VCaP (cell line): ENCODE data around the gene GRIN2A.

ENCODE experiments used
- H3K27ac ChIP-seq: fragments of 450-650 bp; 2 replicates; pipeline ENCODE4 v1.5.1; 2017
- TF ChIP-seq, protein P1 (sequence below): fragments of 450-650 bp; conservative IDR thresholded peaks from 2 replicates; pipeline ENCODE4 v1.5.1; 2017; ENCODE audit warnings: mild to moderate bottlenecking, moderate library complexity

GRIN2A gene

DNA sequence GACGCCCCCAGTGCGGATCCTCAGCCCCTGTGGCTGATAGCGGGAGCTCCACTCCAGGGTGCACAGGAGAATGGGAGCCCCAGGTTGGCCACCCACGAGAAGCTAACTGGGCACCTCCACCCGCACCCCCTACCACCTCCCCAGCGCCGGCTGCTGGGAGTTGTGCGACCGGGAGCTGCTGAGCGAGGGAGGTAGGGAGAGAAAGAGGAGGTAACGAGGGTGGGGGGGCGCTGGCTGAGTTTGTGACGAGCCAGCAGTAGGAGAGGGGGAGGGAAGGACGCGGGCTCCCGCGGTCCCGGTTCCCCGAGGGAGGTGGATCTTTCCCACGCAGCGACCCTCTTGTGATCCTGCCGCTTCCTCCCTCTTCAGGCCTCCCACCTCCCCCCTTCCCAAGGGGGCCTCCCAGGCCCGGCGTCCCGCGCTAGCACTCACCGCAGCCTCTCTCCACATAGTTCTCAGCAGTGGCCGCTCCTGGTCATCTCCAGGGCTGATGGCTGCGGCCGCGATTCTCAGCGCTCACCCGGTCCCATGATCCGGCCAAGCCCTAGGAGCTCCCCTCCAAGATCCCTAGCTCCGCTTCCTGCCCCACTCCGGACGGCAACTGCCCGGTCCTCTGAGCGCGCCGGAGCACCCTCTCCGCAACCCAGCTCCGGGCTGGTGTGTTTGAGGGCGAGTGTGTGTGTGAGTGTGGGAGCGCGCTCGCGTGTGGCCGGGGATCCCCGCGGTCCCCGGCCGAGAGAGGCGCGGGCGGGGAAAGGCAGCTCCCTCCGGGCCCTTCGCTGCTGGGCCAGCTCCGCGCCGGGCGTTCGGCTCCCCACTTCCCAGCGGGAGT is at the start of gene GRIN2A:
TSS of gene GRIN2A (minus strand) at position 207 of the 832 bp plus-strand sequence. CDS start 2,017 bp downstream, outside the sequence.
- TF ChIP-seq, protein P1, sequence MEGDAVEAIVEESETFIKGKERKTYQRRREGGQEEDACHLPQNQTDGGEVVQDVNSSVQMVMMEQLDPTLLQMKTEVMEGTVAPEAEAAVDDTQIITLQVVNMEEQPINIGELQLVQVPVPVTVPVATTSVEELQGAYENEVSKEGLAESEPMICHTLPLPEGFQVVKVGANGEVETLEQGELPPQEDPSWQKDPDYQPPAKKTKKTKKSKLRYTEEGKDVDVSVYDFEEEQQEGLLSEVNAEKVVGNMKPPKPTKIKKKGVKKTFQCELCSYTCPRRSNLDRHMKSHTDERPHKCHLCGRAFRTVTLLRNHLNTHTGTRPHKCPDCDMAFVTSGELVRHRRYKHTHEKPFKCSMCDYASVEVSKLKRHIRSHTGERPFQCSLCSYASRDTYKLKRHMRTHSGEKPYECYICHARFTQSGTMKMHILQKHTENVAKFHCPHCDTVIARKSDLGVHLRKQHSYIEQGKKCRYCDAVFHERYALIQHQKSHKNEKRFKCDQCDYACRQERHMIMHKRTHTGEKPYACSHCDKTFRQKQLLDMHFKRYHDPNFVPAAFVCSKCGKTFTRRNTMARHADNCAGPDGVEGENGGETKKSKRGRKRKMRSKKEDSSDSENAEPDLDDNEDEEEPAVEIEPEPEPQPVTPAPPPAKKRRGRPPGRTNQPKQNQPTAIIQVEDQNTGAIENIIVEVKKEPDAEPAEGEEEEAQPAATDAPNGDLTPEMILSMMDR, result no peak
- no peak within 1 kb of the TSS for H3K27ac ChIP-seq

DNA sequence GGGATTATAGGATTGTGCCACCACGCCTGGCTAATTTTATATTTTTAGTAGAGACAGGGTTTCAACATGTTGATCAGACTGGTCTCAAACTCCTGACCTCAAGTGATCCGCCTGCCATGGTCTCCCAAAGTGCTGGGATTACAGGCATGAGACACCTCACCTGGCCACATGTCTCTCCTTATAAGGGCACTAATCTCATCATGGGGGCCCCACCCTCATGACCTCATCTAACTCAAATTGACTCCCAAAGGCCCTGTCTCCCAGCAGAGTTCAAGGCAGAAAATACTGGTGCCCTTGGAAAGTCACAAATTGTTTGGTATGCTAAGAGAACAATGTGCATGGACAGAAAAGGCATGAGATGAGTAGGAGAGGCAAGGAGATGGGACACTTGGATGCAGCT is 49.3 kb upstream of the GRIN2A start:
- TF ChIP-seq, protein P1, result no peak
- no peak overlapping the region for H3K27ac ChIP-seq

DNA sequence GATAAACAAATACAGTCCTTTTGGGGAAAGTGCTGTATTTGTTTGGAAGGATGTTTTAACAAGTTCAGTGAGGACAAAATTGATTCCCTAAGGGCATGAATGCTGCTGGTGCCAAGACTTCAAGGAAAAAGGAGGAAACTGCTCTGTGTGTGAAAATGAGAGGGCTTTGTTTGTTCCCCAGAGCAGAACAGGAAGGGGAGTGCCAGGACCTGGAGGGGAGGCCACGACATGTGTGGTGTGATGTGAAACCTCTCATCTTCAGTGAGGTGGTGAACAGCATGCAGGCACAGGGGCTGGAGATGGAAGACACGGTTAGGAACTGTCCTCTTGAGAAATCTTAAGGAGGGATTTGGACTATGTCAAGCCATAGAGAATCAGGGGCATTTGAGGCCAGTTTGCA is 46.6 kb upstream of the GRIN2A start:
- no peak overlapping the region for H3K27ac ChIP-seq
- TF ChIP-seq, protein P1, result no peak

DNA sequence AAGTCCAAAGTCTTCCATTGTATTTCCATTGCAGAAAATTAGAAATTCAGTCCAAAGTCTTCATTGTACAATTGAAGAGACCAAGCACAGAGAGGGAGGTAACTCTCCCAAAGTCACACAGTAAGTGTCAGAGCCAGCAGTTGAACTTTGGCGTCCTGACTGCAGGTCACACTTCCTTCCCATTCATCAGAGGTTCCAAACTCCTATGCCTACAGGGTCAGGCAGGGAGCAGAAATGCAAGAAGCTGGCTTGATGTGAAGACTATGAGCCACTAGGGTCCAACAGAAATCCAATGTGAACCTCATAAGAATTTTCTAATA is 44.7 kb upstream of the GRIN2A start:
- TF ChIP-seq, protein P1, result no peak

DNA sequence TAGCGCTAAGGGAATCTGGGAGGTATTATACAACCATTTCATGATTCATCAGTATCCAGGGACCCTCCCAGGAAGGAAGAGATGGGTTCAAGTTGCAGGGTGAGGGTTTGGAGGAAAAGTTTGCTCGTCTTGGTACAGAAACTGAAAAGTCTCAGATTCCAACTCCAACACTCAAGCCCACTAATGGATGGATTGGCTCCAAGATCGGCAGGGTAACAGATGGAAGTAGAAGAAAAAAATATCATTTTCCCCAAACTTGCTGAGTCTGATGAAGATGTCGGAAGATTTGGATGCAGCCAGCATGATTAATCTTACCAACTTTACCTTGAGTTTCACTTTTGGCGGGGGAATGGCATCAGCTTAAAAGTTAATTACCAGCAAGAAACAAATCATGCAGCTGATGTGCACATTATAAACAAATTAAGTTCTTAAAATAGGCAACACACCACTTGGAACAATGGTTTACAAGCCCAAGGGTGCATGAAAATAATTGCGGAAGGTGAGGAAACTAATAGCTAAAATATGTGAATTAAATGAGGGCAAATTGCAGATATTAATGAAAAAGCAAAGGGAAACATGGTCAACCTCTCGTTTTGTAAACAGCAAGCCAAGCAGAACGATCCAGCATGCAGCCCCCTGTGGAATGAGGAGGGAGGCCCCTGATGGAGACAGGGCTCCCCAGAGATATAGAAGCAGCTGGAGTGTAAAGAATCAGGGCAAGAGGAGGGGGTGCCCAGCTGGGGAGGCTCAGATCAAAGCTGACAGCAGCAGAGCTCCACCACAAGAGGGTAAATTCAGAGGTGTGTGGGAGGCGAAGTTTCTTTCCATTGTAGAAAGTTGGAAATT is 44.1 kb upstream of the GRIN2A start:
- no peak overlapping the region for H3K27ac ChIP-seq
- TF ChIP-seq, protein P1, result no peak

More for the DNA sequence above, 44.7 kb upstream of the GRIN2A start:
- no peak overlapping the region for H3K27ac ChIP-seq

DNA sequence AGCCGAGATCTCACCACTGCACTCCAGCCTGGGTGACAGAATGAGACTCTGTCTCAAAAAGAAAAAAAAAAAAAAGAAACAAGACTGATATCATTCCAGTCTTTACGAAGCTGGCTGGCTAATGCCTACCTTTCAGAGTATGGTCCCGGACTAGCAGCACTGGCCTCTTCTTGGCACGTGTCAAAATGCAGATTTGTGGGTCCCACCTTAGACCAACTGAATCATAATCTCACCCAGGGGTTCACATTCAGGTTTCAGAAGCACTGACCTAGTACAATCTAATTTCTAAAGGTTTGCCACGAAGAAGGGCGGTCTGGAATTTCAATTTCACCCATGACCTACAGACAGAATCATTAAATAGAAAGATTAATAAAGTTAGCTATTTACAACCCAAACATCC is 43.4 kb upstream of the GRIN2A start:
- TF ChIP-seq, protein P1, result no peak
- H3K27ac ChIP-seq, result no peak overlapping the region

DNA sequence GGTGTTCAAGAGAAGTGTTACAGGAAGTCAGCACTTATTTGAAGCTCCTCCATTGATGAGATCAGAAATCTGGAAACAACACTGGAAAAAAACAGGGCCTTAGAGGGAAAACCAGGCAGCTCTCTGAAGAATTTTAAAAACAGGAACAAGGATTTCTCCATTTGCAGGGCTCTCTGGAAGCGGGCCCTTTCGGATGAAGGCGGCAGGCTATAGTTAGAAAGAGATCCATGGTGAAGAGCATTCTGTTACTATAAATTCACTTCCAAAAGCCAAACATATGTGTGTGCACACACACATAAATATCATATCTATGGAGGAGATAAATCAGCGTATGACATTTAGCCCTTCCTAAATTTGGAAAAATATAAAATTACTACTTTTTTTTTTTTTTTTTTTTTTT is 42.6 kb upstream of the GRIN2A start:
- H3K27ac ChIP-seq, result no peak overlapping the region
- TF ChIP-seq, protein P1, result no peak
